Measurements from ENCODE around the gene UGT1A5.

Gene UGT1A5

GRCh38 chr2:233813236-233814055 is 100.7 kb downstream of the UGT1A5 start:
- DNase-seq, result no peak

GRCh38 chr2:233814056-233814835 is 101.5 kb downstream of the UGT1A5 start:
- peak; percentile 20 for DNase-seq

GRCh38 chr2:233815861-233816260 is 103.2 kb downstream of the UGT1A5 start:
- no peak for DNase-seq

DNA sequence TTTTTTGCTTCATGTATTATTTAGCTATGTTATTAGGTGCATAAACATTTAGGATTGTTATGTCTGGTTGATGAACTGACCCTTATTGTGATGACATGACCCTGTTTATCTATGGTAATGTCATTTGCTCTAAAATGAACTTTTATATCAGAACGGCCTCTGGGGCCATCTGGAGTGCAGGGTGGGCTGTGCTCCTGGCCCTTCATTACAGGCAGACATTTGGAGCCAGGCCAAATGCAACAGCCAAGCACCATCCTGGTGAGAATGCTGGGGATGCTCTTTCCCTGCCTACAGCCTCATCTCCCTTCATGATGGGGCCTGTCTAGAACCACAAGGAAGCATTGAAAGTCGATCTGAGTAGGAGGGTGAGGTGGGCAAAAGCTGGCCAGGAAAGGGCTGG is 103.6 kb downstream of the UGT1A5 start:
- no peak for DNase-seq

GRCh38 chr2:233816771-233817170 is 104.1 kb downstream of the UGT1A5 start:
- DNase-seq, result no peak

DNA sequence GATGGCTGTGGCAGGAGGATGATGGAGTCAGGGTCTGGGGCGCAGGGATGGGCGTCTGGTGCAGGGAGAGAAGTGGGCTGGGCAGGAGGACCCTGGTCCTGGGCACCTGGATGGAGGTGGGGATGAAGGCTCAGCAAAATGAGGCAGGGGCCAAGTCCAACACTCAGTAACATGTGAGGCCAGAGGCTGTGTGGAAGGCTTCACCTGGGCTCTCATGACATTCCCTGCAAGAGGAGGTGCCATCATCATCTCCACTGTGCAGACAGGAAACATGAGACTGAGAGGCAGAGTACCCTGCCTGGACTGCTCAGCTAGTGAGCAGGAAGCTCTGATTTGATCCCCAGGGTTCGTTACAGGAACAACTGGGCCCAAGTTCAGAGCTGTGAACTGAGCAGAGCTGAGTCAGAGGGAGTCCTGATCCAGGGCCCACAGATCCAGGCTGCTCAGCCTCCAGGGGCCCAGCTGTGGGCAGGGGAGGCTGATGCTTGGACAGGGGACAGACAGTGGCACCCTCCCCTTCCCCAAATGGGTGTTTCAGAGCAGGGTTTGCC is 104.7 kb downstream of the UGT1A5 start:
- no peak for DNase-seq

DNA sequence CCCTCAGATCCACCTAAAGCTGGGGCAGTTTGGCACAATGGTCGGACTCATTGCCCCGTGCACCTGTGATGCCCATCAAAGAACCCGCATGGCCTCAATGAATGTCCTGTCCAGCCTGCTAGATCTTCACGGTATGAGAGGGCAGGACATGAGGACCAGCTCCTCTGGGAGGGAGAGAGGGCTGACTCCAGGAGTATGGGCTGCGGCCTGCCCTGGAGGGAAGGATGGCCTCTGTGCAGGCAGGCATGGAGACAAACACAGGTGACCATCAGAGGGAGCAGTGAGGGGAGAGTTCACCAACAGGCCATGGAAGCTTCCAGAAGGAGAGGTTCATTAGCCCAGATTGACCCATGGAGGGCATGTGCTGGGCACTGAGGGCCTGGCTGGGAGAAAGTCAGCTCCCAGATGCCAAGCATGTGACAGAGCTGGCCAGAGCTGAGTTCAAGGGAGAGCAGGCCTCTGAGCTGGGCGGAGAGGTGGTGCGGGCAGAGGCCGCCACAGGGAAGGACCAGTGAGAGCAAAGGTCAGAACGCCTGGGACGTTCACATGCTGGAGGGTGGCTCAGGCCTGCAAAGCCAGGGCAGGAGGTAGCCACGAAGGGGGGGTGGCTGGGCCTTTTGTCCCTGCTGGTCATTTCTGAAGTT is 105.4 kb downstream of the UGT1A5 start:
- DNase-seq, result no peak

DNA sequence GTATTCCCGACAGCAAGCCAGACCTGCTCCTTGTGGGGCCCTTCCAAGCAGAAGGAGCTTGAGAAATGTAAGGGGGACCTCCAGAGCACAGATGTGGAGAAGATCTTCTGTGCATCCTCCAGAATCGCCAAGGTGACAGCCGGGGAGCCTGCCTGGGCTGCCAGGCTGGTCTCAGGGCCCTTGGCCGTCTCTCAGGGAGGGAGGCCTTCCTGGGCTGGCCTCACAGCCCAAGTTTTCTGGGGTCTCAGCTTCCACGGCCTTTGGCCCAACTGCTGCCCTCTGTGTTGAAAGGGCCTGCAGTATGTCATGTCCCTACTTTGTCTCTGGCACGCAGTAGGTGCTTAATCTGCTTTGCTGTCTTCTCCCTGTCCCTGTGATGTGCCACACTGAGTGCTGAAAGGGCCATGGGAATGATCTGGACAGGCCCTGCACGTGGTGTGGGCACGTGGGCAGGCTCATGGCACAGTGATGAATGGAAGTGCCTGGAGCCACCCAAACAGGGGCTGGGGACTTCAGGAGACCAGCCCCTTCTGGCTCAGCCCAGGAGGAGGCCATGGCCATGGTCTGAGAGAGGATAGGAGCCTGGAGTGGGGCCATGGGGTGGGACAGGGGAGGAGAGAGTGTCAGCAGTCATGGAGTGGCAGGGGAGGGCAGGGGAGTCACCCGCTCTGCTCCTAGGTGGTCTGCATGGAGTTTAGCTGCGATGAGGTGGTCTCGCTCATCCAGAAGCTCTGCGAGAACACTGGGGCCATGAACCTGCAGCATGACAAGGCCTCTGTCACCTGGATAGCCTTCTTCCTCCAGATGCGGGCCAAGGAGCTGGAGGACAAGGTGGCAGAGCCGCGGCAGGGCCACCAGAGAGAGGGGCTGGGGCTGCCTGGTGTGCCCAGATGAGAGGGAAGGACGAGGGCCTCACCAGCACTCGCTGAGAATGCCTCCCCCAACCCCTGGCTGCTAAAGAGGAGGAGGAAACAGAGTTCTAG is 106.2 kb downstream of the UGT1A5 start:
- no peak for DNase-seq

- no peak for DNase-seq
Measured at GRCh38 chr2:233819884-233820773, 107.4 kb downstream of the UGT1A5 start.

GRCh38 chr2:233820774-233821105 is 108.0 kb downstream of the UGT1A5 start:
- no peak for DNase-seq

DNA sequence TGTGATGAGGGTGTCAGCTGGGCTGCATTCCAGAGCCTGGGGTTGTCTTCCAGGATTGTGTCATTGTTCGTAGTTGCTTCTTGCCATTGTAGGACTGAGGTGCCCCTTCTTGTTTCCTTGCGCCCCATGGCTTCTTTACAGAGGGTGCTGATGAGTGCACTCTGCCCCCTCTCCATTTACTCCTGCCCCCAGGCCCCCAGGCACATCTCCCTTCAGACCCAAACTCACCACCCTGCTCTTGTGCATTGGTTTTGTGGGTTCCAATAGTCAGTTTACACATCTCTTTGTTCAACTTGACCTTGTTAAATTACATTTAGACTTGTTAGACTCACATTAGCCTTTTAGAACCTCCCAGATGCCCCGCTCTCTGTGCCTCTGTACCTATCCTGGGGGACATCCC is 108.5 kb downstream of the UGT1A5 start:
- DNase-seq, result no peak

DNA sequence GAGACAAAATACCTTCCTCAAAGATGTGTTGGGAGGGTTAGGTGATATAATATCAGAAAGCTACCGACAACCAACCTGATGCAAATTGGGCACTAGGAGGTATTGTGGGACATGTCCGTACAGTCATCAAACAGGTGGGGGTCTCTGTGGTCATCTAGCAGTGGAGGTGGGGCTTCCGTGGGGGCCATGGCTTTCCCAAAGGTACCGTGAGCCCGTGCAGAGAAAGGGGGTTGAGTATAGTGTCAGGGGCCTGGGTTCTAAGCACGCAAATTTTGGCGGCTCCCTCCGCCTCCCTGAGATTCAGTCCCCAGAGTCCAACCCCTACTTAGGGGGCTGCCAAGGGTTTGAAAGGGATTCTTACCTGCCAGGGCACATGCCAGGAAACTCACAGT is 109.0 kb downstream of the UGT1A5 start:
- no peak for DNase-seq

DNA sequence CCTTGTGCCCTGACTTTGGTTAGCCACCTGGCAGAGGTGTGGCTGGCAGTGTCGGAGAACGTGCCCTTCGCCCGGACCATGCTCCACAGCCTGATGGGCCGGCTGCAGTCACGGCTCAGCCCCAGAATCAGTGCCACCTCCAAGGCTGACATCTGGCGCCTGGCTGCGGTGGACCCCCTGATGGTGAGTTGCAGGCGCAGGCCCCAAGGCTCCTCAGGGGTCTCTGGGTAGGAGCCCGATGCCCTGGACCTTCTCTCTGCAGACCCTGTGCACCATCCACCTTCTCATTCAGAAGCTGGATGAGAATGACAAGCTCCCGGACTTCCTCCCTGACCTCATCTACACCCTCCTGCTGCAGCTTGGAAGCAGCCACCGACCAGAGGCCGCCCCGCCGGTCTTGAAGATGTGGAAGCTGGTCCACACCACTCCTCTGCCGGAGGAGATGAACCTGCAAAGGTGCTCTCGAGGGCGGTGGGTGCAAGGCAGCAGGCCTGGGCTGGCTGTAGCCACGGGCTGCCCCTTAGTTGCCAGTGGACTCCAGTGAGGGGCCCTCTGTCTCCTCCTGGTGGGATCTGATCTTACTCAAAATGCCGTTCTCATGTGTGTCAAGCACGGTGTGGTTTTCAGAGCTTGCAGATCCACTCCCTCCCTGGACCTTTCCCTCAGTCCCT is 109.5 kb downstream of the UGT1A5 start:
- DNase-seq, result no peak

Measured in activated CD4-positive, alpha-beta T cell treated with anti-CD3 and anti-CD28 coated beads, Interleukin-2, Interleukin-6, amounts not matched to agents 100 ng/mL and 50 ng/mL, durations not matched to agents 16 hours and 8 hours (primary cell).